Measurements from ENCODE around the gene SLC44A3.

SLC44A3 gene, protein sequence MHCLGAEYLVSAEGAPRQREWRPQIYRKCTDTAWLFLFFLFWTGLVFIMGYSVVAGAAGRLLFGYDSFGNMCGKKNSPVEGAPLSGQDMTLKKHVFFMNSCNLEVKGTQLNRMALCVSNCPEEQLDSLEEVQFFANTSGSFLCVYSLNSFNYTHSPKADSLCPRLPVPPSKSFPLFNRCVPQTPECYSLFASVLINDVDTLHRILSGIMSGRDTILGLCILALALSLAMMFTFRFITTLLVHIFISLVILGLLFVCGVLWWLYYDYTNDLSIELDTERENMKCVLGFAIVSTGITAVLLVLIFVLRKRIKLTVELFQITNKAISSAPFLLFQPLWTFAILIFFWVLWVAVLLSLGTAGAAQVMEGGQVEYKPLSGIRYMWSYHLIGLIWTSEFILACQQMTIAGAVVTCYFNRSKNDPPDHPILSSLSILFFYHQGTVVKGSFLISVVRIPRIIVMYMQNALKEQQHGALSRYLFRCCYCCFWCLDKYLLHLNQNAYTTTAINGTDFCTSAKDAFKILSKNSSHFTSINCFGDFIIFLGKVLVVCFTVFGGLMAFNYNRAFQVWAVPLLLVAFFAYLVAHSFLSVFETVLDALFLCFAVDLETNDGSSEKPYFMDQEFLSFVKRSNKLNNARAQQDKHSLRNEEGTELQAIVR

DNA sequence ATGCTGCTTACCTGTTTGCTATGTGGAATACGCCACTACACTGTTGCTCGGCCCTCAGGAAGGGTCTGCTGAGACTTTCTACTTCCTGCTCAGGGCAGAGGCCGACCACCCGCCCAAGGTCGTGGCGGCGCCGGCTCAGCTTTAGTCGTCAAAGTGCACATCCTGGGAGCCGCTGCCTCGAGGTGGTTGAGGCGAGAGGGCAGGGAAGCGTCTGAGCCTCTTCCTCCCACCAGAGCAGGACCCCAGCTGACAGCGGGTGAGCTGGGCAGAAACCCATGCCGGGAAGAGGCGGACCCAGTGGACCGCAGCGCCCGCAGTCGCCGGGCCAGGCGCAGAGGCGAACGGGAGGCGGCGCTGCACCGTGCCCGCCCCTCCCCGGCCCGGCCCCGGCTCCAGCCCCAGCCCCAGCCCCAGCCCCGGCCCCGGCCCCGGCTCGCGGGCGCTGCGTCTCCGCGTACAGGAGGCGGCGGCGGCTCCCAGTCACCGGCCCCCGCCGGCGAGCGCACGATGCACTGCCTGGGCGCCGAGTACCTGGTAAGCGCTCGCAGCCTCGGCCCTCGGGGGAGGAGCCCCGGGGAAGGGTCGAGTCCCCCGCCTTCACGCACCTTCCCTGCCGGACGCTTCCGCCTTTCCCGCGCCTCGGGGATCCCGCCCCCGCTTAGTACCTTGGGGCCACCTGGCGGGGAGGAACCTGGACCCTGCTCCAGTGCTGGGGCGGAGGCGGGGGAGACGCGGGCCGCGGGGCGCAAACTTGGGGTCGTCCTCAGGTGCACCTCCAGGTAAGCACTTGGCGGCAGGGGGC is at the start of gene SLC44A3:
SLC44A3 (plus strand) TSS at position 413 of the 802 bp plus-strand sequence; CDS start at position 508, 95 bp downstream.
- Histone ChIP-seq H3K36me3 (ENCODE audit: control insufficient read depth, insufficient read depth, low read length) (no peaks in the 10 kb centered on the region), H3K27me3 (ENCODE audit: control insufficient read depth, insufficient read depth, low read length) (no peaks in the 10 kb centered on the region), H3K4me1 (ENCODE audit: control insufficient read depth, insufficient read depth, low read length) (peaks cover 18% of the 10 kb centered on the region), H3K4me3 (ENCODE audit: low read length) (peak within 1 kb of the TSS; percentile 33), H3K9me3 (ENCODE audit: control insufficient read depth, low read length) (no peaks in the 10 kb centered on the region), H3K9ac (ENCODE audit: low read length) (peak within 1 kb of the TSS; percentile 86)

DNA sequence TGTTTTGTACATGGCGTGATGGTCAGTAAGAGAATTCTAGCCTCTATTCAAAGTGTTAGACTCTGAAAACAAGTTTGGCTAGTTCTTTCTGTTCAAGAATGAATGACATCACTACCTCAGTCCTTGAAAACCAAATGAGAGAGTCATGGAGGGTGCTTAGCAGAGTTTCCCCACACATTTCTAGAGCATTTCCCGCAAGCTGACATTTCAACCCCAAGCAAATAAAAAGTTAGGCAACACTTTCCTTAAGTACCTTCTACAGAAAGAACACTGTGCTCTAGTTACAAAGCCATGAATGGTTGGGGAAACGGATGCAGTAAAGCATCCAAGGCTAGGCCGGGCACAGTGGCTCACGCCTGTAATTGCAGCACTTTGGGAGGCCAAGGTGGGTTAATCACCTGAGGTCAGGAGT is 47.9 kb upstream of the SLC44A3 start:
- H3K4me3 ChIP-seq (ENCODE audit: low read length) = no peak overlapping the region
- H3K4me1 ChIP-seq (ENCODE audit: control insufficient read depth, insufficient read depth, low read length) = peaks cover 40% of the 10 kb centered on the region
- no peaks in the 10 kb centered on the region for H3K27me3 ChIP-seq (ENCODE audit: control insufficient read depth, insufficient read depth, low read length)
- H3K9me3 ChIP-seq (ENCODE audit: control insufficient read depth, low read length) = no peaks in the 10 kb centered on the region
- H3K9ac ChIP-seq (ENCODE audit: low read length) = no peak overlapping the region
- H3K36me3 ChIP-seq (ENCODE audit: control insufficient read depth, insufficient read depth, low read length) = no peaks in the 10 kb centered on the region

DNA sequence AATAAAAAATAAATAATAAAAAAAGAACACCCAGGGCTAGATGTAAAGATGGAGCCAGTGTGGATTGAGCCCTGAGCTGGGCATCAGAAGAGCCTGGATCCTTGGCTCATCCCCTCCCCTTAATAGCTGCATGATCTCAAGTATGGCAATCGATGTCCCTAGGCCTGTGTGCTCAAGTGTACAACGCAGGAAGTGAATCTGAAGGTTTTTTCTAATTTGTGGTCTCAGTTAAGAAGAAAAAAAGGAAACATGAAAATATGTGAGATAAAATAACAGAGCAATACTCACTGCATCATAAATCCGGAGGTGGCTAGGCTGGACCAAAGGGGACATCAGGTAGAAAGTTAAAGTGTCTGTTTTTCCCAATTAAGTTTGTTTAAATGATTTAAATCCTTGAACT is 47.3 kb upstream of the SLC44A3 start:
- no peaks in the 10 kb centered on the region for H3K36me3 ChIP-seq (ENCODE audit: control insufficient read depth, insufficient read depth, low read length)
- no peak overlapping the region for H3K4me3 ChIP-seq (ENCODE audit: low read length)
- no peak overlapping the region for H3K9ac ChIP-seq (ENCODE audit: low read length)
- peaks cover 40% of the 10 kb centered on the region for H3K4me1 ChIP-seq (ENCODE audit: control insufficient read depth, insufficient read depth, low read length)
- H3K27me3 ChIP-seq (ENCODE audit: control insufficient read depth, insufficient read depth, low read length) = no peaks in the 10 kb centered on the region
- no peaks in the 10 kb centered on the region for H3K9me3 ChIP-seq (ENCODE audit: control insufficient read depth, low read length)

DNA sequence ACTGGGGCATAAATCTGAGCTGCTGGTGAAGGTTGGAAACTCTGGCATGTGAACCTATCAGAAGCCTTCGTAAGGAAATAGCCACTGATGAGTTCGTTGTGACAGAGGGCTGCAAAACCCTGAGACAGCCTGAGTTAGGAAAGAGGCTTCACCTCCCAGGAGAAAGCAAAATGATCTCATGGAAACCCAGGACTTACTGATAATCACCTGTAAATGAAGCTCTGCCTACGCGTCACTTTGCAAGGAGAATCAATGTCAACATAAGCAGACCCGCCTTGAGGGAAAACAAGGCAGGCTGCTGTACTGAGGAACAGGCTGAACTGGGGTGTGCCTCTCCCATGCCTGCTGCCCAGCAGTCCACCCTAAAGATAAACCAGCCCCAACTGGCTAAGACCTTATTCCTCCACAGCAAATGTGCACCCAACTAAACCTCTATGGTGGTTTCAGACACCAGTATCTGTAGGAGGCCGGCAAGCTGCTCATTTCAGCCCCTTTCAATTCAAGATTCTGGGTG is 46.8 kb upstream of the SLC44A3 start:
- H3K9ac ChIP-seq (ENCODE audit: low read length) = no peak overlapping the region
- H3K4me1 ChIP-seq (ENCODE audit: control insufficient read depth, insufficient read depth, low read length) = peaks cover 42% of the 10 kb centered on the region
- no peaks in the 10 kb centered on the region for H3K9me3 ChIP-seq (ENCODE audit: control insufficient read depth, low read length)
- no peaks in the 10 kb centered on the region for H3K36me3 ChIP-seq (ENCODE audit: control insufficient read depth, insufficient read depth, low read length)
- H3K4me3 ChIP-seq (ENCODE audit: low read length) = no peak overlapping the region
- no peaks in the 10 kb centered on the region for H3K27me3 ChIP-seq (ENCODE audit: control insufficient read depth, insufficient read depth, low read length)

DNA sequence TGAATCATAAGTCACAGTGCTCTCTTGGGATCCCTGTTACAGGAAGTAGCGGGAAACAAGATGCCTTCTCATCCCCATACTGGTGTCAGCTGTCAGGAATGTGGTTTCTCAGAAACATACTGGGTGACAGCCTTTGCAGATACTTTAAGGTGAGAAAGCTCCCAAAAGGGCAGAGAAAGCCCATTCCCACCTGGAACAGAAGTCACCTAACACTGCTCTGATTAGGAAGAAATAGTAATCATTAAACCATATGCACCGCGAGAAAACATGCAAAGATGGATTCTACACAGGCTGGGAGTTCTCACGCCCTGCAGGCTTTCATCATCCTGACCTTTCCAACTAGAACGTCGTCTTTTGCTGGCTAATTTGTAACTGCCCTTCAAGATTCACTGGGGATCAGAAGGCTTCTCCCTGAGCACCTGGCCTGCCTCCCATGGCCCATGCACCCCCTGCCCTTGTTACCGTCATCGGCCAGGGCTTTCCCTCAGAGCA is 46.2 kb upstream of the SLC44A3 start:
- Histone ChIP-seq H3K4me1 (ENCODE audit: control insufficient read depth, insufficient read depth, low read length) (peaks cover 47% of the 10 kb centered on the region), H3K27me3 (ENCODE audit: control insufficient read depth, insufficient read depth, low read length) (no peaks in the 10 kb centered on the region), H3K9me3 (ENCODE audit: control insufficient read depth, low read length) (no peaks in the 10 kb centered on the region), H3K36me3 (ENCODE audit: control insufficient read depth, insufficient read depth, low read length) (no peaks in the 10 kb centered on the region), H3K9ac (ENCODE audit: low read length) (no peak overlapping the region), H3K4me3 (ENCODE audit: low read length) (no peak overlapping the region)

DNA sequence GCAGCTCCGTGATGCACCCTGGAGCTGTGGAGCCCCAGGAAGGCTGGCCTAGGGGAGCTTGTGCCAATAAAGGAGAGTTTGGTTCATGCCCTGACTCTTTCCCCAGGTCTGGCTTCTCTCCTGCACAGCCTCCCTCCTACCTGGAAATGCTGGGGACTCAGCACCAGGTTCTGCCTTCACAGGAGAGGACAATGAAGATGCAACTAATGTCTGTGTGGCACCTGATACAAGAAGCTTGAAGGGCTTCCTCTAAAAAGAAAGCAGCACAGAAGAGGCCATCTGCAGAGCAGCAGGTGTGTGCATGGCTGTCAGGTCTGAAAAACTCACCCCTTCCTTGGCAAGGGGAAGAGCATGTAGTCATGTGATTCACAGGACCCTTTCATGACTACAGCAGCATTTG is 43.7 kb upstream of the SLC44A3 start:
- H3K9ac ChIP-seq (ENCODE audit: low read length) = no peak overlapping the region
- H3K9me3 ChIP-seq (ENCODE audit: control insufficient read depth, low read length) = no peaks in the 10 kb centered on the region
- no peaks in the 10 kb centered on the region for H3K27me3 ChIP-seq (ENCODE audit: control insufficient read depth, insufficient read depth, low read length)
- H3K36me3 ChIP-seq (ENCODE audit: control insufficient read depth, insufficient read depth, low read length) = no peaks in the 10 kb centered on the region
- H3K4me1 ChIP-seq (ENCODE audit: control insufficient read depth, insufficient read depth, low read length) = peaks cover 32% of the 10 kb centered on the region
- H3K4me3 ChIP-seq (ENCODE audit: low read length) = no peak overlapping the region

DNA sequence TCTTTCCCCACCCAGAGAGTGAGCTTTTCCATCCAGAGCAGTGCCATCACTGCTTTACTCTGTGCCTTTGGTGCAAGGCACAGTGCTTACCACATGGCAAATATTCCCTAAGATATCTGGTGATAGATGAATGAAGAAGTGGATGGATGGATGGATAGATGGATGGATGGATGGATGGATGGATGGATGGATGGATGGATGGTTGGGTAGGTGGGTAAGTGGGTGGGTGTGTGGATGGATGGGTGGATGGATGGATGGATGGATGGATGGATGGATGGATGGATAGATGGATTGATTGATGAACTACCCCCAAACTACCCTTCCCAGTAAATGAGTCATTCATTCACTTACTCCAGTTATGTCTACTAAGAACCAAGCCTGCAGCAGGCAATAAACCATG is 42.9 kb upstream of the SLC44A3 start:
- Histone ChIP-seq H3K27me3 (ENCODE audit: control insufficient read depth, insufficient read depth, low read length) (no peaks in the 10 kb centered on the region), H3K9me3 (ENCODE audit: control insufficient read depth, low read length) (no peaks in the 10 kb centered on the region), H3K4me1 (ENCODE audit: control insufficient read depth, insufficient read depth, low read length) (peaks cover 36% of the 10 kb centered on the region)

DNA sequence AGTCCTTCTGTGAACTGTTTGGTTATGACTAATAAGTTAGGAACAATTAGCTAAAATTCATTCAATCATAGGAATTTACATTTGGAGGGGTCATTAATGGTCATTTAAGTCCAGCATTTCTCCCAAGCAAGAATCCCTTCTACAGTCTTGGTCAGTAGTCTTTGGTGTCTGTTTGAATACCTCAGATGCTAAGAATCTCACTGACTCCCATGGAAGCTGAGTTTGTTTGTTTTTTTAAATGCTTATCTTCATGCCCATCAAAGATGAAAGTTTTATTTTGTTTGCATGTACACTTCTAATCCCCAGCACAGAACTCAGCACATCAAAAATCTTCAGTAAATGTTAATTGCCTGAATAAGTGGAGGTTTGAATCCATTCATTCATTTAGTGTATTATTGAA is 41.3 kb upstream of the SLC44A3 start:
- Histone ChIP-seq H3K4me1 (ENCODE audit: control insufficient read depth, insufficient read depth, low read length) (peaks cover 40% of the 10 kb centered on the region), H3K36me3 (ENCODE audit: control insufficient read depth, insufficient read depth, low read length) (no peaks in the 10 kb centered on the region), H3K4me3 (ENCODE audit: low read length) (no peak overlapping the region), H3K27me3 (ENCODE audit: control insufficient read depth, insufficient read depth, low read length) (no peaks in the 10 kb centered on the region), H3K9ac (ENCODE audit: low read length) (no peak overlapping the region), H3K9me3 (ENCODE audit: control insufficient read depth, low read length) (no peaks in the 10 kb centered on the region)

More for the DNA sequence above, 42.9 kb upstream of the SLC44A3 start:
- no peaks in the 10 kb centered on the region for H3K36me3 ChIP-seq (ENCODE audit: control insufficient read depth, insufficient read depth, low read length)
- H3K4me3 ChIP-seq (ENCODE audit: low read length) = no peak overlapping the region
- H3K9ac ChIP-seq (ENCODE audit: low read length) = no peak overlapping the region

DNA sequence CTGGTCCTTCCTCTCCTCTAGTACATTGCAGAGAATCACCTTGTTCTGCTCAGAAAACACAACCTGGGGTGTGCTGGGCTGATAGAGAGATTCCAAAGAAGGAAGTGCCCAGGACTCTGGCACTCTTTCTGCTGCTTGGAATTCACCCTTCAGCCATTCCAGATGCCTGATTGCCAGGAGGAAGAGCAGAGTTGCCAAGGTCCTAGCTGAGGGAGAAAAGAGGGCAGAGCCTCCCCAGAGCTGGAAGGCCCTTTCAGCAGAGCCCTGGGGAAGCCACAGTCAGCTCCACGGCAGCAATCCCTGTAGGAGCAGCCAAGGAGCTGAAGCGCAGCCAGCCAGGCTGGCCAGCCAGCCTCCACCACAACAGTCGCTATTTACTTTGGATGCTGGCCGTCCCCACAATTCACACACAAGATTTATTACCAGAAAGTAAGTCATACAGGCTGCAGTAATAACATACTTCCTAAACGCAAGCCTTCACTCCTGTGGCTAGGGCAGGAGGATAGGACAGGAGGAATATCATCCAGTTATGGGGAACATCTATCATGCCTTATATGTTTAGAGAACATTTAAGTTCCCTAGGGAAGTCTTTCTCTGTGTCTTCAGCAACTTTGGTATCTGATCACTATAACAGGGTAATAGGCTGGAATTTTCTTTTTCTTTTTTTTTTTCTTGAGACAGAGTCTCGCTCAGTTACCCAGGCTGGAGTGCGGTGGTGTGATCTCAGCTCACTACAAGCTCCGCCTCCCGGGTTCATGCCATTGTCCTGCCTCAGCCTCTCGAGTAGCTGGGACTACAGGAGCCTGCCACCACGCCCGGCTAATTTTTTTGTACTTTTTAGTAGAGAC is 36.6 kb upstream of the SLC44A3 start:
- no peaks in the 10 kb centered on the region for H3K27me3 ChIP-seq (ENCODE audit: control insufficient read depth, insufficient read depth, low read length)
- H3K36me3 ChIP-seq (ENCODE audit: control insufficient read depth, insufficient read depth, low read length) = no peaks in the 10 kb centered on the region
- H3K4me1 ChIP-seq (ENCODE audit: control insufficient read depth, insufficient read depth, low read length) = peaks cover 30% of the 10 kb centered on the region
- H3K9ac ChIP-seq (ENCODE audit: low read length) = peak overlapping the region; percentile 51
- H3K9me3 ChIP-seq (ENCODE audit: control insufficient read depth, low read length) = no peaks in the 10 kb centered on the region
- H3K4me3 ChIP-seq (ENCODE audit: low read length) = no peak overlapping the region

DNA sequence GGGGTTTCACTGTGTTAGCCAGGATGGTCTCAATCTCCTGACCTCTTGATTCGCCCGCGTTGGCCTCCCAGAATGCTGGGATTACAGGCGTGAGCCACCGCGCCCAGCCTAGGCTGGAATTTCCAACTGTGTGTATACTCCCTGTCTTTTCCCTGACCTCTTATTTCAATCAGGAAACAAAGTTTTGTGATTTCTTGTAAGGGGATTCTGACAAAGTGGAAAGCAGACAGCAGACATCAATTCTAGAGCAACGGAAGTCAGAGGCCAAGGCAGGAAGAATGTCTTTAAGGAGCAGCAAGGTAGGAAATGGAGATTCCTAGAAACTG is 36.0 kb upstream of the SLC44A3 start:
- H3K4me3 ChIP-seq (ENCODE audit: low read length) = no peak overlapping the region

DNA sequence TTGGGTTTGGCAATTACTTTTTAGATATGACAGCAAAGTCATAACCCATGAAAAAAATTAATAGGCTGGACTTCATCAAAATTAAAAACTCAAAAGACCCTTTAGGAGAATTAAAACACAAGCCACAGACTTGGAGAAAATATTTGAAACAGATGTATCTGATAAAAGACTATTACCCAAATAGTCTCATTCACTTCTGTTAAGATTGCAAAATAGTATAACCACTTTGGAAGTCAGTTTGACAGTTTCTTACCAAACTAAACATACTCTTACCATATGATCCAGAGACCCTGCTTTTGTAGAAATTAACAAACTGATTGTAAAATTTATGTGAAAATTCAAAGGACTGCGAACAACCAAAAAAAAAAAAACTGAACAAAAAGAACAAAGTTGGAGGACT is 32.5 kb upstream of the SLC44A3 start:
- H3K9ac ChIP-seq (ENCODE audit: low read length) = no peak overlapping the region

More for the DNA sequence above, 36.0 kb upstream of the SLC44A3 start:
- H3K27me3 ChIP-seq (ENCODE audit: control insufficient read depth, insufficient read depth, low read length) = no peaks in the 10 kb centered on the region
- H3K9me3 ChIP-seq (ENCODE audit: control insufficient read depth, low read length) = no peaks in the 10 kb centered on the region
- no peaks in the 10 kb centered on the region for H3K36me3 ChIP-seq (ENCODE audit: control insufficient read depth, insufficient read depth, low read length)
- peaks cover 27% of the 10 kb centered on the region for H3K4me1 ChIP-seq (ENCODE audit: control insufficient read depth, insufficient read depth, low read length)
- peak overlapping the region; percentile 51 for H3K9ac ChIP-seq (ENCODE audit: low read length)

More for the DNA sequence above, 32.5 kb upstream of the SLC44A3 start:
- Histone ChIP-seq H3K27me3 (ENCODE audit: control insufficient read depth, insufficient read depth, low read length) (no peaks in the 10 kb centered on the region), H3K36me3 (ENCODE audit: control insufficient read depth, insufficient read depth, low read length) (no peaks in the 10 kb centered on the region), H3K4me3 (ENCODE audit: low read length) (no peak overlapping the region), H3K4me1 (ENCODE audit: control insufficient read depth, insufficient read depth, low read length) (peaks cover 25% of the 10 kb centered on the region), H3K9me3 (ENCODE audit: control insufficient read depth, low read length) (no peaks in the 10 kb centered on the region)

Data from mucosa of stomach (tissue), 1 donor.